HG03439 (cell line): Measurements from ENCODE around the gene LTB.

Source experiments
- ATAC-seq: cut with Tn5 transposase; IDR thresholded peaks from one replicate; pipeline ENCODE4 v1.9.1; 2021; ENCODE audit warnings: mild to moderate bottlenecking, moderate library complexity; ENCODE audit not compliant: unreplicated experiment

LTB gene

GRCh38 chr6:31576897-31577578, 5.2 kb downstream of the LTB start:
- ATAC-seq, result no peak

- no peak for ATAC-seq
Measured at GRCh38 chr6:31575952-31576685, 6.1 kb downstream of the LTB start.

- no peak for ATAC-seq
Measured at GRCh38 chr6:31575335-31575901, 6.8 kb downstream of the LTB start, which contains the start of gene TNF. Gene TNF, plus strand, starts transcription at chr6:31575565. Its CDS starts 177 bp downstream, at chr6:31575742.

GRCh38 chr6:31574106-31575061, 7.8 kb downstream of the LTB start:
- no peak for ATAC-seq

- ATAC-seq, result no peak
Measured at GRCh38 chr6:31573239-31574105, 8.8 kb downstream of the LTB start.

GRCh38 chr6:31572041-31572911, 9.9 kb downstream of the LTB start, which contains the start of gene LTA:
Gene LTA, plus strand, starts transcription at chr6:31572289. Its CDS starts 454 bp downstream, at chr6:31572743.
- ATAC-seq, result peak; percentile 34

- no peak for ATAC-seq
Measured at GRCh38 chr6:31569861-31570536, 12.2 kb downstream of the LTB start.

GRCh38 chr6:31568537-31568961, 13.7 kb downstream of the LTB start:
- ATAC-seq, result peak; percentile 63

GRCh38 chr6:31567531-31568370, 14.5 kb downstream of the LTB start:
- no peak for ATAC-seq

GRCh38 chr6:31560697-31561058, 21.5 kb downstream of the LTB start:
- no peak for ATAC-seq

GRCh38 chr6:31559958-31560696, 22.1 kb downstream of the LTB start:
- peak; percentile 65 for ATAC-seq

- ATAC-seq, result peak; percentile 7
Measured at GRCh38 chr6:31559606-31559957, 22.6 kb downstream of the LTB start.

GRCh38 chr6:31558631-31559500, 23.4 kb downstream of the LTB start:
- ATAC-seq, result no peak

GRCh38 chr6:31558318-31558625, 24.0 kb downstream of the LTB start:
- no peak for ATAC-seq

GRCh38 chr6:31557443-31558317, 24.5 kb downstream of the LTB start:
- no peak for ATAC-seq
